M059J (cell line): ENCODE results near the gene GRID2. TPM values are rescaled to one million over a fixed set of nuclear protein-coding genes. Genes with fewer than 3 reads are reported as not detected.
"Not testable (repeated sequence)": the region's sequence is repeated elsewhere in the genome, so short reads cannot be mapped to it uniquely, and the experiment has no call there.

Experiments used
- DNase-seq: peaks from one replicate; pipeline ENCODE4 v3.0.0-alpha.2; 2012; ENCODE audit warnings: low read depth
- total RNA-seq: library from RNA; depleted of rRNA; stranded (reverse); fragments of >200 nt; shearing (Covaris generic); gene quantifications from 2 replicates; pipeline ENCODE4 v1.2.3, GENCODE V29; 2014; rRNA removed

Gene GRID2
- 0.10 TPM in 1 of 2 replicates, not detected in the other for total RNA-seq

DNA sequence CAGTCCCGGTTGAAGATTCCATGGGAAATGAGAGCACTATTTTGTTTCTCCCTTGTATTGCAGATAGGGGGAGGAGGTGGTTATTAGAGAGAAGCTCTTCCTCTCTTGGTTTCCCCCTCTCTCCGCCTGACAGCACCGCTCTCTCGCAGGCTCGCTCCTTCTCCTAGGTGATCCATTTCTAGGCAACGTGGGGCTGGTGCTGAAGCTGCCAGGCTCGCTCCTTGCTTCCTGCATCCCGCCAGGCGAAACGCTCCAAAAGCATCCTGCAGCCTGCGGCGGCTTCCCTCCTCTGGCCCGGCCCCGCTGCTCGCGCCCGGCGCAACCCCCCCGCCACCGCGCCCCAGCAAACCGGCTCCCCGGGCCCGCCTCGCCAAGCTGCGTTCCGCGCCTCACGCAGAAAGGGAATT, at the start of gene GRID2:
TSS of gene GRID2 (plus strand) at position 346 of the 407 bp plus-strand sequence.
- DNase-seq, result peak; percentile 2

DNA sequence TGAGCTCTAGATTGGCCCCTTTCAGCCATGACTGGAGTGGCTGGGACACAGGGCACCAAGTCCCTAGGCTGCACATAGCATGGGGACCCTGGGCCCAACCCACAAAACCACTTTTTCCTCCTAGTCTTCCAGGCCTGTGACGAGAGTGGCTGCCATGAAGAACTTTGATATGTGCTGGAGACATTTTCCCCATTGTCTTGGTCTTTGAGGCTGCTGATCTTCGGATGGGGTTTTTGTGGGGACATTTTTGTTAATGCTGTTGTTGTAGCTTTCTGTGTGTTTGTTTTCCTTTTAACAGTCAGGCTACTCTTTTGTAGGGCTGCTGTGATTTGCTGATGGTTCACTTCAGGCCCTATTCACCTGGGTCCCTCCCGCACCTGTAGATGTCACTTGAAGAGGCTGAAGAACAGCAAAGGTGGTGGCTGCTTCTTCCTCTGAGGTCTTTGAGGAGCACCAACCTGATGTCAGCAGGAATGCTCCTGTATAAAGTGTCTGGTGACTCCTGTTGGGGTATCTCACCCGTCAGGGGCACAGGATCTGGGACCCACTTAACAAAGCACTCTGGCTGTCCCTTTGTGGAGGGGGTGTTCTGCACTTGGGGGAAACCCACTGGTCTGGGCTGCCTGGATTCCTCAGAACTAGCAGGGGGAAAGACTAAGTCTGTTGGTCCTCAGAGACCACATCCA, 49.6 kb upstream of the GRID2 start:
- DNase-seq, result no peak

DNA sequence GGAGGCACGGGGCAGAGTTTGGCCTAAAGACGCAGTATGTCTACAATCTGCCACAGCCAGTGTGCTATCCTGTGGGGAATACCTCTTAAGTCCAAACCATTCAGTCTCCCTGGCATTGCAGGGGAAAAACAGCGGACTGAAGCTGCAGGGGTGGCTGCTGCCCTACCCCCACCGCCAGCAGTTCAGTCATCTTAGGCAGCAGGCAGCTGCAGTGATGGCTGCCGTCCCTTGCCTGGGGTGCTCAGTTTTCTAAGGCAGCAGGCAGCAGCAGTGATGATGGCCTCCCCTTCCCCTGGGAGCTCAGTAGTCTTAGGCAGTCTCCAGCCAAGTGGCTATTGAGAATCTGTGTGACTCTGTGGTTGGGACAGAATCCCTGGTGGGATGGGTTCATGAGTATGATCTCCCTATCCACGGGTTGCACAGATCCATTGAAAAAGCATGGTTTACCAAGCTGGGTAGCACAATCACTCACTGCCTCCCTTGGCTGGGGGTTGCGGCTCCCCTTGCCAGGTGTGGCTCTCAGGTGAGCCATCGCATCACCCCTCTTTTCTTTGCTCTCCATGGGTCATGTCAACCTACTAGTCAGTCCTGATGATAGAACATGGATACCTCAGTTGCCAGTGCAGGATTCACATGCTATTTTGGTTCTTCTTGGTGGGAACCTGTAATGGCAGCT, 48.9 kb upstream of the GRID2 start:
- DNase-seq, result no peak

DNA sequence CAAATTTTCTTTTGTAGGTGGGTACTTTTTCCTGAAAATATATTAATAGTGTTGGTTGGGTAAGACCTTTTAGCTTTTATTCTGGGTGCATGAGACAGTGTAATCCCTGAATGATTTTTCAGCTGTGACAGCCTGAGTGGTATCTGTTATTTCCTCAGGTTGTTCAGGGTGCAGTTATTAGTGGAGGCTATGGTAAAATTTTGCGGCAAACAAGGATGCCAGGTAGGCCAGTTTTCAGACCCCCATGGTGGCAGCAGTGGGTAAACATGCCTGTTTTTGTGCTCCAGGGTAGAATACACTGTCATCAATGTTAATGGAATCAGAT, 47.9 kb upstream of the GRID2 start:
- no peak for DNase-seq

DNA sequence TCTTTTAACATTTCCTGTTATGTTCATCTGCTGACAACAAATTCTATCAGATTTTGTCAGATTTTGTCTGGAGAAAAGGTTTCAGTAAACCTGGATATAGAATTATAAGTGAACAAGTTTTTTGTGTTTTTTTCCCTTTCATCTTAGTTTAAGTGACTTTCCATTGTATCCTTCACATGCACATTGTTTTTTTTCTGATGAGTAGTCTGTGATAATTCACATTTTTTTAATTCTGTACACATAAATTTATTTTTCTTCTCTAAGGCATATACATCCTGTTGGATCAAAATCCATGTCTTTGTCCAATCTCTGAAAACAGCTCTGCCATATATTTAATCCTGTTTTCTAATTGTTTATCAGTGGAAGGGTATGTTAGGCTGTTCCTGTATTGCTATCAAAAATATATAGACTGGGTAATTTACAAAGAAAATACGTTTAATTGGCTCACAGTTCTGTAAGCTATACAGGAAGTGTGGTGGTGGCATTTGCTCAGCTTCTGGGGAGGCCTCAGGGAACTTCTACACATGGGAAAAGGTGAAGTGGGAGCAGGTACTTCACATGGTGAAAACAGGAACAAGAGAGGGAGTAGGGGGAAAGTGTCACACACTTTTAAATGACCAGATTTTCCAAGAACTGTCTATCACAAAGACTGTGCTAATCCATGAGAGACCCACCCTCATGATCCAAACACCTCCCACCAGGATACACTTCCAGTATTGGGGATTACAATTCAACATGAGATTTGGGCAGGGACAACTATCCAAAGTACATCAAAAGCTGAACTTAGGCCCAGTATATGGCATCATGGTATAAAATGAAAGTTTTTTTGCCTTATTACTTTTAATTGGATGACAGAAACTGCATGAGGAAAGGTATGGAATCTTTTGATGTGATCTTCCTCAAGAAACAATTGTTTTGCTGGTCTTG, 45.6 kb upstream of the GRID2 start:
- DNase-seq, result no peak

DNA sequence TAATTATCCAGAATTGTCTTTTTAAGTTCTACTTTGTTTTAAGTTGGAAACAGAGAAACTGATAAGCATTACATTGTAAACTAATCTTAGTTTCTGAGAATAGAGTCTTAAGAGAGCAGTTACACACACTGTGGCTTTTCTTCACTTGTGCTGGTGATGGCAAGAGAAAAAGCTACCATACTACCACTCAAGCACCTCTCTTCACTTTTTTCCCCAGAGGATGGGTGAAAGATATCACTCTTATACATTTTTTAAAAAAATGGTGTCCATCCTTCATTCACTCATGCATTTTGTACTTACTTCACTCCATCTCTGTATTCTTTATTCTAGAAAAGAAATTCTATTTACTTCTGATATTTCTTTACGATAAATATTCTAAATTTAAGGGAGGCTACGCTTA, 42.5 kb upstream of the GRID2 start:
- DNase-seq, result no peak

DNA sequence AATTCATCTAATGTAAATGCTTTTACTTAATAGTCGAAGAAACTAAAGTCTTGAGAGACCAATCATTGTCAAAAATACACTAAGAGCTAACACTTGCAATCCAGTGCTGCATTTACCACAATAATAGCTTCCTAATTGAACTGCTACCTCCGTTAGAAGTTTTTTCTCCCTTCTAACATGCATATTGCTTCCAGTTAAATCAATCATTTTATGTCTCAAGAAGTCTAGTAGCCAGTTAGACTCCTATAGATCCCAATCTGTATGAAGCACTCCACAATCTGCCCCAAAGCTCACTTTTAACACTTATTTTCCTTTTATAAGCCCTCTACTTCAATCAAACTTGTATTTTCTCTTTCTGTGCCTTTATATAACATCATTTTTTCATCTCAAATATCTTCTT, 41.4 kb upstream of the GRID2 start:
- no peak for DNase-seq

DNA sequence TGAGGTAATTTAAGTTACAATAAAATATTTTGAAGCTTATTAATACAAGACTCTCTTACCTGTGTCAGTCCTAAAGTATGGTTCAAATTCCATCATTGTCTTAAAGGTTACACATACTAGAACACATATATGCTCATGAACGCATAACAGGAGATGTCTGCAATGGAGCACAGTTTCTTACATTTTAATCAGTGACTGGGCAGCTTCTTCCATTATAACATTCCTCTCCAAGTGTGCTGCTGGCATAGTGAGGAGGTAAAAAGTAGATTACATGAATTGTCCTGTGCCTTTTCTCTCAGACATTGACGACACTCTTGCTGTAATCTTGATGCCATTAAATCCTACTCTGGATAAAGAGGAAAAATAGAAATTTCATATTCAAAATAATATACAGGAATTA, 40.8 kb upstream of the GRID2 start:
- DNase-seq, result no peak

DNA sequence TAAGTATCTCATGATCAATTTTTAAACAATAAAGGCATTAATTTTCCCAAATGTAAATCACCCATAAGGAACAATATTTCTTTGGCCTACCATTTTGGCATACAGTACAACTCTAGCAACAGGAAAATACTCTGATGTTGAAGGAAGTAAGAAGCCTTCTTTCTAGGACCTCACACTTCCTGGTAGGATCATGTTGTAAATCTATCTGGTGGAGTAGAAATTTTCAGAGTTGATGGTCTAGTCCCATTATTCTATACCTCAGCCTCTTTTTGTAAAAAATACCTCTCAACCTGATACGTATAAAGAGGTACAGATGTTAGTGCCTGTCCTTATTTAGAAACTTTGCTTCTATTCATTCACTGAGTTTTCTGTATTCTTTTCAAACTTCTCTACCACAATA, 40.2 kb upstream of the GRID2 start:
- no peak for DNase-seq

DNA sequence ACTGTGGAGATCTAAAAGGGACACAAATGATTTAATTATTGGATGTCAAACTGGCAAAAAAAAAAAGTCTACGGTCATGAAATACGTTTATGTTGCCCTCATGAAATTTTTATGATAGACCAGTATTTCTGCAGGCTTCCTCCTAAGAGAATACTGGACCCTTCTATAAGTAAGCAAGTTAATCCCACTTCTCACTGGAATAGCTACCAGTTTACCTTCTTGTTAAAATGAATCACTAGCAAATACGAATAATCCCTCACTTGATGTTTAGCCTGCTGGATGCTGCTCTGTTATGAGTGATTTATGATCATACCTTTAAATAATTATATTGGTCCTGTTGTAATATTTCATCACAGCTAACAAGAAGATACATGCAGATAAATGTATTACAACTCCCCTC, 39.6 kb upstream of the GRID2 start:
- no peak for DNase-seq

DNA sequence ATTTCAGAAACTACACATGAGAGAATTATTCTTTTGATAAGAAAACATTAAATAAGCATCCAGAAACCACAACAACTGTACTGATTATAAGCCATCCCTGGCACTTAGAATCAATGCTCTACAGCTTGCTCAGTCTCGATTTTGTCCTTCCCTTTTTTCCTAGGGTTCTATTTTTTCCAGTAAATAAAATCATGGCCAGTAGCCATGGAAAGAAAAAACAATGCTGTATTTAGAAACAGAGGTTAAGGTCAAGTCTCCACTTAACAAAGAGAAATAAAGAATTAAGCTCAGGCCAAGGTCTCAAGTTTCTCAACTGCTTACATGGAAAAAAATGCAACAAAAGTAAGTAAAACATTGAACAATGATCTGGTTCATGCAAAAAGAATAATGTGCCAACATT, 38.7 kb upstream of the GRID2 start:
- peak; percentile 0 for DNase-seq

DNA sequence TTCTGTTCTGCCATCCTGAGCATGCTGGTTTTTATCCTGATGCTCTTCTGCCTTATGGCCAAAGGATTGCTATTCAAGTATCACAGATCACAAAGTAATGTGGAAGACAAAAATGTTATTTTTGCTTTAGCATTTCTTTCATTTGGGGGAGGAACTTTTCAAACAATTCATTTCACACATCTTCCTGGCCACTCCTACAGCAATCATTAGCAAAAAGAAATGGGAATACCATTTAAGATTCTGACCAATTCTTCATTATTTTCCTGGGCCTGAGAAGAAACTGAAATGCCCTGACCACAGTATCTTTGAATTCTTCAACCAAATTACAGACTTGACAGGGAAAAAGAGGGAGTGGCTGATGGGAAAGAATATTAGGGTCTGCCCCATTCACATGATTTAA, 38.0 kb upstream of the GRID2 start:
- no peak for DNase-seq

DNA sequence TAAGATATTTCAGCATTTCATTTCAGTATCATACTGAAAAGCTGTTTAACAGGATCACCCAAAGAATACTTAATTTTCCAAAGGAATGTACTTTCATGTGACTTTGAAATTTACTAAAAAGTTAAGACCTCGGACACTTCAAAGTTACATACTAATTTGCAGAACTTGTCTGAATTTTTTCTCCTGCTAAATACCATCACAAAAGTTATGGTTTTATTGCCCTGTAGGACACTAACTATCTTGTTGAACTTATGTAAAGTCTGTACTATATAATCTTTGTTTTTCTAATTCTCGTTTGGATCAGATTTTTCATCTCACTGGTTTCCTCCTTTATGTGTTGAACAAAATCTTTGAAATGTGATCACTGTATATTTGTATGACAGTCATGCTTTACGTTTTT, 37.2 kb upstream of the GRID2 start:
- DNase-seq, result no peak

DNA sequence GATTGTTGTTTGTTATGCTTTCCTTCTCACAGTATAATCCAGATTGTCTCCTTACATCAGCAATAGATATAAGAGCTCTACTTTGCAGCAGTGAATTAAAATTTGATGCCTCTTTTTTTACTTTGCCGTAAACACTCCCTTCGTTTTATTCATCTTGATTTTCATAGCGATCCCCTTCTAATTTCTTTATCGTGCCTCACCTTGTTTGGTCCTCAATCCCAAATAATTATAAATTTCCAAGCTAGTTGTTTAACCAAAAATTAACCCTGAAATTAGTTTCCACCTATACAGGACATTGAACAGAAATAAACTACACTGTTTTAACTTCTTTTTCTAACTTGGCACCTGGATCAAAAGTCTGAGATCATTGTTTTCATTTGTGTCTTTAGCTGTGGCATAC, 35.1 kb upstream of the GRID2 start:
- DNase-seq, result no peak

DNA sequence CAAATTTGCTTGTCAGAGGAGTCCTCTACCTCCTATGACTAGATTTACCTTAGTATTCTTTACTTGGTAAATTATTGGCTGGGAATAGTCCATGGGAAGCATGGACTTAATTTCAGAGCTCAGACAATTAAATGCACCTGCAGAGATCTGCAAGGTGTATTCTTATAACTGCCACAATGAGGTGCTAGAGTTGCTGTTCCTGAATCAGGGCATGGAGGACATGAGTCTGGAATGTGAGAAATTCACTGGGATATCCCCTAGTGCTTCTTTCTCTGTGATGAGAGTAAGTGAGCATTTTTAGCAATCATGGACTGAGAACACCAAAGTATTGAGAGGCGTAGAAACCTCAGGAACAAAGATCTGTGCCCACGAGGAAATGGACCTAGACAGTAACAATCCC, 32.9 kb upstream of the GRID2 start:
- DNase-seq, result peak; percentile 0

DNA sequence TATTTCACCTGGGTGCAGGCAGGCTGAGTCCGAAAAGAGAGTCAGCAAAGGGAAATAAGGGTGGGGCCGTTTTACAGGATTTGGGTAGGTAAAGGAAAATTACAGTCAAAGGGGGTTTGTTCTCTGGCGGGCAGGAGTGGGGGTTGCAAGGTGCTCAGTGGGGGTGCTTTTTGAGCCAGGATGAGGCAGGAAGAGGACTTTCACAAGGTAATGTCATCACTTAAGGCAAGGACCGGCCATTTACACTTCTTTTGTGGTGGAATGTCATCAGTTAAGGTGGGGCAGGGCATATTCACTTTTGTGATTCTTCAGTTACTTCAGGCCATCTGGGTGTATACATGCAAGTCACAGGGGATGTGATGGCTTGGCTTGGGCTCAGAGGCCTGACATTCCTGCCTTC, 32.2 kb upstream of the GRID2 start:
- DNase-seq, result not testable (repeated sequence)

DNA sequence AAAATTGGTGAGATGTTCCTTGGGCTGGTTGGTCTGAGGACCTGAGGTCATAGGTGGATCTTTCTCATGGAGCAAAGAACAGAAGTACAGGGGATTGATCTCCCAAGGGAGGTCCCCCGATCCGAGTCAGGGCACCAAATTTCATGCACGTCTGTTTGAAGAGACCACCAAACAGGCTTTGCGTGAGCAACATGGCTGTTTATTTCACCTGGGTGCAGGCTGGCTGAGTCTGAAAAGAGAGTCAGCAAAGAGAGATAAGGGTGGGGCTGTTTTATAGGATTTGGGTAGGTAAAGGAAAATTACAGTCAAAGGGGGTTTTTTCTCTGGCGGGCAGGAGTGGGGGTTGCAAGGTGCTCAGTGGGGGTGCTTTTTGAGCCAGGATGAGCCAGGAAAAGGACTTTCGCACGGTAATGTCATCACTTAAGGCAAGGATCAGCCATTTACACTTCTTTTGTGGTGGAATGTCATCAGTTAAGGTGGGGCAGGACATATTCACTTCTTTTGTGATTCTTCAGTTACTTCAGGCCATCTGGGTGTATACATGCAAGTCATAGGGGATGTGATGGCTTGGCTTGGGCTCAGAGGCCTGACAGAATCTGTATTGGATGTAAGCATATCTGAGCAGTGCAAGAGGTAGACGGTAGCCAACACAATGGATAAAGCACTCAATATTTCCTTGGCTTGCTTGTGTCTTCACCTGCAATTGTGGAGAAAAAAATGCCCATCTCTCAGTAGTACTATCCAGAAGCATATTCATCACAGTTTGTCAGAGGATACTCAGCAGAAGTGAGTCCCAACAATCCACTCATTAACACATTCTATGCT, 26.5 kb upstream of the GRID2 start:
- DNase-seq, result not testable (repeated sequence)

DNA sequence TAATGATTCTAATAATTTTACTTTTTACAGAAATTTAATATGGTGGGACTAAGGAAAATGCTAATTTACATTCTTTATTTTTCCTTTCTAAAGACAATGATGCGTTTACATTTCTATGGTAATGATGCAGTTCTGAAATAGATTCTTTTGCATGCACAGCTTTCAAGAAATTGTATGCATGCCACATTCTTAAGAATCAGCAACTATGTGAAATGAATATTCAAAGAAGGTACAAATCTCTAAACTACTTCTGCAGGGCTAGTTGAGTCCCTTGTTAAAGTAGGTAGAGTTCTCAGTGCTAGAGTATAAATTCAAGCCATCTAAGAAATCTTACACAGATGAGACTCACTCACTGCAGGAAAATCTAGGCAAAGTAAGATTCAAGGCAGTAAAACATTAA, 24.5 kb upstream of the GRID2 start:
- DNase-seq, result no peak

DNA sequence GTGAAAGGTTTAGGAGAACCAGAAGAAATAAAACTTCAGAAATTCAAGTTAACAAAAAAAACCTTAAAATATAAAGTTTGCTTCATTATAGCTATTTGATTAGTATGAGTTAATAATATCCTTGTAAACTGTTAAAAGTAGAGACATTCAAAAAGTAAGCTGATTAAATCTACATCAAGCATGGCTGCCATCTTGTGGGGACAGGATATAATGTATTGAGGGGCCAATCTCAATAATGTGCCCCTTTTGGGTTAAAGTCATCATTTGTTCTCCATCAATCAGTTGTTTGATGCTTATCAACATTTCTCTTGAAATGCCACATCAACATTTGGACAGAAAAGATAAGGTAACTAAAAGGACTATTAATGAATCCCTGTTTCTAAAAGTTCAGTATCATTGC, 4.6 kb upstream of the GRID2 start:
- DNase-seq, result no peak

DNA sequence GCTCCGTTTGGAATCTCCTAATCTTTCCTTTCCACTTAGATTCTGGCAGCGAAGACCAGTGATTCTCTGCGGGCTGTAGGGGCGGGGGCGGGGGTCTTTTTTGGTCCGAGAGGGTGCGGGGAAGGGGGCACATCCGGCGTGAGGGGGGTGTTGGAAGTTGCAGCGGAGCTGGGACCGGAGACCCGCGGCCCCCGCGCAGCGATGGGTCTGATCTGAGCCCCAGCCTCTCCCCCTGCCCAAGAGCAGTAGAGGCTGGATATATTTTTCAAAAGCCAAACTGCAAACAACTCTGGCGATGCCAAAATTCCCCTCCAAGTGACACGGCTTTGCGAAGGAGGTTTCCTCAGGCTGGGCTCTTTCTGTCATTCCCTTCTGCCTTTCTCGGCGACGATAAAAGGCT, 355 bp downstream of the GRID2 start:
- no peak for DNase-seq

DNA sequence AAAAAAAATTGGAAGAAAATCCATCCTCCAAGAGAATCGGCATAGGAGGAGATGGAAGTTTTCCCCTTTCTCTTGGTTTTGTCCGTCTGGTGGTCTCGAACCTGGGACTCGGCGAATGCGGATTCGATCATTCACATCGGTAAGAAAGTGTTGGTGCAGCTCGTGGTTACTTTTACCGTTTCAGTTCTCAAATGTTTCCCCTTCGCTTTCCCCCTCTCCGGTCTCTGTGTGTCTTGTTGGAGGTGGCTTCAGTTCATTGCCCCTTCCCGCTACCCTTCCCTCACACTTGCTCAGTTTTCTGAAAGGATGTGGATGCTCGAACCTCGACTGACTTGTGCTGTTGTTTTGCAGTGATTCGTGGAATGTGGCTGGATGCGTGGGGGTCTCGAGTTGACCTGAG, 840 bp downstream of the GRID2 start:
- DNase-seq, result no peak
